Neural cell (in vitro differentiated cells): ENCODE results near the gene AKT1S1.

Experiments used
- EP300 ChIP-seq: fragments of 450-650 bp; conservative IDR thresholded peaks from 2 replicates; pipeline ENCODE4 v1.6.1; 2014; ENCODE audit warnings: antibody characterized with exemption, mild to moderate bottlenecking, moderate library complexity; ENCODE audit not compliant: poor library complexity, severe bottlenecking
- EZH2 ChIP-seq: fragments of 200-600, 300-800 bp; shearing (Covaris generic), sonication (generic); IDR thresholded peaks from 2 replicates; pipeline ENCODE4 v1.6.1; 2014; ENCODE audit warnings: antibody characterized with exemption, low read length, borderline replicate concordance, mild to moderate bottlenecking; ENCODE audit not compliant: insufficient read depth, poor library complexity, severe bottlenecking
- TF ChIP-seq, protein P1 (sequence below): fragments of 450-650 bp; IDR thresholded peaks from 2 replicates; pipeline ENCODE4 v1.5.1; 2014; ENCODE audit warnings: antibody characterized with exemption, mild to moderate bottlenecking, moderate library complexity; ENCODE audit not compliant: poor library complexity, severe bottlenecking

- no peak for TF ChIP-seq EZH2
- TF ChIP-seq, protein P1, sequence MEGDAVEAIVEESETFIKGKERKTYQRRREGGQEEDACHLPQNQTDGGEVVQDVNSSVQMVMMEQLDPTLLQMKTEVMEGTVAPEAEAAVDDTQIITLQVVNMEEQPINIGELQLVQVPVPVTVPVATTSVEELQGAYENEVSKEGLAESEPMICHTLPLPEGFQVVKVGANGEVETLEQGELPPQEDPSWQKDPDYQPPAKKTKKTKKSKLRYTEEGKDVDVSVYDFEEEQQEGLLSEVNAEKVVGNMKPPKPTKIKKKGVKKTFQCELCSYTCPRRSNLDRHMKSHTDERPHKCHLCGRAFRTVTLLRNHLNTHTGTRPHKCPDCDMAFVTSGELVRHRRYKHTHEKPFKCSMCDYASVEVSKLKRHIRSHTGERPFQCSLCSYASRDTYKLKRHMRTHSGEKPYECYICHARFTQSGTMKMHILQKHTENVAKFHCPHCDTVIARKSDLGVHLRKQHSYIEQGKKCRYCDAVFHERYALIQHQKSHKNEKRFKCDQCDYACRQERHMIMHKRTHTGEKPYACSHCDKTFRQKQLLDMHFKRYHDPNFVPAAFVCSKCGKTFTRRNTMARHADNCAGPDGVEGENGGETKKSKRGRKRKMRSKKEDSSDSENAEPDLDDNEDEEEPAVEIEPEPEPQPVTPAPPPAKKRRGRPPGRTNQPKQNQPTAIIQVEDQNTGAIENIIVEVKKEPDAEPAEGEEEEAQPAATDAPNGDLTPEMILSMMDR, result no peak
- no peak for TF ChIP-seq EP300
These were observed 16.6 kb downstream of the AKT1S1 start for GRCh38 chr19:49860336-49861102.
